ENCODE measurements around the gene NKX2-1. TPM values are rescaled to one million over a fixed set of nuclear protein-coding genes. Genes with fewer than 3 reads are reported as not detected.

Gene NKX2-1
- total RNA-seq, 1 donor from 2014 or later: not detected

GRCh38 chr14:36502558-36503508, 17.2 kb downstream of the NKX2-1 start:
- Histone ChIP-seq H3K4me1 (peaks cover 21% of the 10 kb centered on the region), H3K36me3 (no peaks in the 10 kb centered on the region), H3K4me3 (no peak overlapping the region), H3K27ac (replicated peaks) (no peak overlapping the region), H3K9me3 (replicated peaks) (no peaks in the 10 kb centered on the region), H3K27me3 (ENCODE audit: low read depth) (peaks cover 100% of the 10 kb centered on the region)
- intact Hi-C loops (cut with micrococcal nuclease): no loop called here
- TF ChIP-seq CTCF (IDR thresholded peaks at IDR 0.05; ENCODE audit: borderline replicate concordance): no peak
- DNase-seq: no peak

- TF ChIP-seq CTCF (IDR thresholded peaks at IDR 0.05; ENCODE audit: borderline replicate concordance): no peak
- DNase-seq: no peak
- H3K27ac ChIP-seq (replicated peaks): no peak overlapping the region
- no peaks in the 10 kb centered on the region for H3K36me3 ChIP-seq
- intact Hi-C loops (cut with micrococcal nuclease): no loop called here
- H3K4me1 ChIP-seq: peaks cover 3% of the 10 kb centered on the region
- H3K27me3 ChIP-seq (ENCODE audit: low read depth): peaks cover 100% of the 10 kb centered on the region
- H3K4me3 ChIP-seq: no peak overlapping the region
- no peaks in the 10 kb centered on the region for H3K9me3 ChIP-seq (replicated peaks)
Observed at GRCh38 chr14:36498938-36499337, 21.1 kb downstream of the NKX2-1 start.

- no peak for TF ChIP-seq CTCF (IDR thresholded peaks at IDR 0.05; ENCODE audit: borderline replicate concordance)
- Histone ChIP-seq H3K36me3 (no peaks in the 10 kb centered on the region), H3K27me3 (ENCODE audit: low read depth) (peaks cover 100% of the 10 kb centered on the region), H3K9me3 (replicated peaks) (no peaks in the 10 kb centered on the region), H3K27ac (replicated peaks) (no peak overlapping the region), H3K4me1 (no peaks in the 10 kb centered on the region), H3K4me3 (no peak overlapping the region)
- DNase-seq: no peak
- intact Hi-C loops (cut with micrococcal nuclease): no loop called here
Observed at GRCh38 chr14:36496346-36496745, 23.7 kb downstream of the NKX2-1 start.

GRCh38 chr14:36495666-36496065, 24.4 kb downstream of the NKX2-1 start:
- H3K4me1 ChIP-seq: no peaks in the 10 kb centered on the region
- no peak for TF ChIP-seq CTCF (IDR thresholded peaks at IDR 0.05; ENCODE audit: borderline replicate concordance)
- H3K9me3 ChIP-seq (replicated peaks): no peaks in the 10 kb centered on the region
- no peaks in the 10 kb centered on the region for H3K36me3 ChIP-seq
- no peak overlapping the region for H3K27ac ChIP-seq (replicated peaks)
- no peak overlapping the region for H3K4me3 ChIP-seq
- DNase-seq: no peak
- intact Hi-C loops (cut with micrococcal nuclease): no loop called here
- H3K27me3 ChIP-seq (ENCODE audit: low read depth): peaks cover 100% of the 10 kb centered on the region

- TF ChIP-seq CTCF (IDR thresholded peaks at IDR 0.05; ENCODE audit: borderline replicate concordance): no peak
- Histone ChIP-seq H3K4me1 (no peaks in the 10 kb centered on the region), H3K36me3 (no peaks in the 10 kb centered on the region), H3K4me3 (no peak overlapping the region), H3K27ac (replicated peaks) (no peak overlapping the region), H3K27me3 (ENCODE audit: low read depth) (peaks cover 100% of the 10 kb centered on the region), H3K9me3 (replicated peaks) (no peaks in the 10 kb centered on the region)
- DNase-seq: no peak
- intact Hi-C loops (cut with micrococcal nuclease): no loop called here
Observed at GRCh38 chr14:36493761-36494160, 26.3 kb downstream of the NKX2-1 start.

All from left ventricle myocardium inferior (tissue), 1 donor.